Right lobe of liver (tissue), 6 donors: Measurements from ENCODE around the gene SVEP1. TPM values are rescaled to one million over a fixed set of nuclear protein-coding genes. Genes with fewer than 3 reads are reported as not detected.
"Not testable (repeated sequence)": the region's sequence is repeated elsewhere in the genome, so short reads cannot be mapped to it uniquely, and the experiment has no call there.

Source experiments
- ATAC-seq, 4 donors: fragments of 200-7000 bp; cut with Tn5 transposase; one replicate each; pipeline ENCODE4 v1.9.1; 2020; ENCODE audit warnings: mild to moderate bottlenecking in 4 of 4, moderate library complexity in 4 of 4
- DNase-seq, 3 donors: peaks; one replicate each; pipeline ENCODE4 v3.0.0-alpha.2; 2020
- H3K27ac ChIP-seq, 3 donors: fragments of 200-600 bp; one replicate each; pipeline ENCODE4 v1.8.0; 2022
- H3K27me3 ChIP-seq, 2 donors: fragments of 200-600 bp; one replicate each; pipeline ENCODE4 v1.8.0; 2022
- H3K36me3 ChIP-seq, 4 donors: fragments of 200-600 bp; sonication (generic) in 1 of 4; one replicate each; pipeline versions ENCODE4 v1.5.1 to v1.8.0; 2017 to 2022; ENCODE audit warnings: control low read depth in 1 of 4
- H3K4me1 ChIP-seq, 4 donors: fragments of 200-600 bp; sonication (generic) in 1 of 4; one replicate each; pipeline versions ENCODE4 v1.5.1 to v1.8.0; 2017 to 2022; ENCODE audit warnings: control low read depth in 1 of 4
- H3K4me3 ChIP-seq, 3 donors: fragments of 200-600 bp; one replicate each; pipeline ENCODE4 v1.8.0; 2022
- H3K9me3 ChIP-seq, 4 donors: fragments of 200-600 bp; sonication (generic) in 1 of 4; one replicate each; pipeline versions ENCODE4 v1.5.1 to v1.8.0; 2017 to 2022; ENCODE audit warnings: control low read depth in 1 of 4
- POLR2A ChIP-seq: fragments of 450-650 bp; IDR thresholded peaks from one replicate; pipeline ENCODE4 v1.6.1; 2017; ENCODE audit warnings: antibody characterized with exemption, mild to moderate bottlenecking
- WGBS: methylation state at CpG from one replicate; pipeline ENCODE4 v1.1.6; 2018; ENCODE audit warnings: low coverage, low lambda C conversion rate; ENCODE audit not compliant: insufficient coverage; ENCODE audit errors: missing lambda C conversion rate; 5-methylcytosine and 5-hydroxymethylcytosine counted together
- intact Hi-C, 2 donors: fragments of 100-400 bp; cut with DNase I; formaldehyde crosslinking; loops; one replicate each; pipeline versions ENCODE4 v1.11.2 to v1.14.1; 2022
- total RNA-seq, 6 experiments: library from RNA; depleted of rRNA in 2 of 6; stranded (reverse); fragments of >200 nt in 2 of 6; fragmentation: NEBNext Ultra II Directional in 3 of 6; extraction: Animal tissue kit (Norgen Biotek cat#: 25700) in 3 of 6; gene quantifications; one replicate each; pipeline versions ENCODE4 v1.1.0 to v1.2.4, GENCODE V29; 2016 to 2023
- TF ChIP-seq, protein P1 (sequence below), 4 donors: fragments of 200-600 bp in 3 of 4; fragments of 450-650 bp in 1 of 4; IDR thresholded peaks; one replicate each; pipeline versions ENCODE4 v1.5.1 to v1.8.0; 2016 to 2022; ENCODE audit warnings: antibody characterized with exemption in 4 of 4, mild to moderate bottlenecking in 2 of 4
- donor health status: DM: no; HTN: yes; CAD: no.
- donor health status: DM: no; HTN: no; CAD: no.
- donor health status: DM: no; HTN: no; CAD: no.
- donor health status: DM: no; HTN: yes; CAD: no.
- donor health status: DM: no; HTN: yes; CAD: no.

Gene SVEP1
- total RNA-seq, 6 experiments from 2014 or later = 1.6 to 7.8 (median 4.6) TPM

DNA sequence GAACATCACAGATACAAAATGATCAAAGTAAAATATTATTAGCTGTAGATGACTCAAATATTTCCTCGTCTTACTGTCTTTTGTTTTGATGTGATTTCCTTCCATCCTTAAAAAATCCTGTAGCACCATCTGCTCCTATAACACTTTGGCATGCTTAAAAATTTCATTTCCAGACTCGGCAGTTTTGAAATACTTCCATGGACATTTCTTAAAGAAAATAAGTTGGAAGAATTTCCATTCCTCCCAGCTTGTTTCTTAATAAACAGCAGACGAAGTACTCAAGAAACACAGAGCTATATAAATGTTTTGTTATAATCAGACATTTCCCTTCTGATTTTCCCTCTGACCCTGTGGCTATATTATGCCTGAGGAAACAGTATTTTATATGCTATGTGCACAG lies 41.2 kb upstream of the SVEP1 start:
- no peaks in the 10 kb centered on the region for H3K9me3 ChIP-seq
- H3K27me3 ChIP-seq = no peaks in the 10 kb centered on the region
- ATAC-seq (no peak), DNase-seq (no peak)
- TF ChIP-seq POLR2A = no peak
- TF ChIP-seq, protein P1, sequence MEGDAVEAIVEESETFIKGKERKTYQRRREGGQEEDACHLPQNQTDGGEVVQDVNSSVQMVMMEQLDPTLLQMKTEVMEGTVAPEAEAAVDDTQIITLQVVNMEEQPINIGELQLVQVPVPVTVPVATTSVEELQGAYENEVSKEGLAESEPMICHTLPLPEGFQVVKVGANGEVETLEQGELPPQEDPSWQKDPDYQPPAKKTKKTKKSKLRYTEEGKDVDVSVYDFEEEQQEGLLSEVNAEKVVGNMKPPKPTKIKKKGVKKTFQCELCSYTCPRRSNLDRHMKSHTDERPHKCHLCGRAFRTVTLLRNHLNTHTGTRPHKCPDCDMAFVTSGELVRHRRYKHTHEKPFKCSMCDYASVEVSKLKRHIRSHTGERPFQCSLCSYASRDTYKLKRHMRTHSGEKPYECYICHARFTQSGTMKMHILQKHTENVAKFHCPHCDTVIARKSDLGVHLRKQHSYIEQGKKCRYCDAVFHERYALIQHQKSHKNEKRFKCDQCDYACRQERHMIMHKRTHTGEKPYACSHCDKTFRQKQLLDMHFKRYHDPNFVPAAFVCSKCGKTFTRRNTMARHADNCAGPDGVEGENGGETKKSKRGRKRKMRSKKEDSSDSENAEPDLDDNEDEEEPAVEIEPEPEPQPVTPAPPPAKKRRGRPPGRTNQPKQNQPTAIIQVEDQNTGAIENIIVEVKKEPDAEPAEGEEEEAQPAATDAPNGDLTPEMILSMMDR (IDR thresholded peaks at IDR 0.05) = no peak
- no peaks in the 10 kb centered on the region for H3K36me3 ChIP-seq
- no peak overlapping the region for H3K4me3 ChIP-seq
- intact Hi-C loops = no loop called here
- WGBS = 30% methylated on average over 3 of the region's 3 CpGs
- no peaks in the 10 kb centered on the region for H3K4me1 ChIP-seq
- H3K27ac ChIP-seq = no peak overlapping the region

DNA sequence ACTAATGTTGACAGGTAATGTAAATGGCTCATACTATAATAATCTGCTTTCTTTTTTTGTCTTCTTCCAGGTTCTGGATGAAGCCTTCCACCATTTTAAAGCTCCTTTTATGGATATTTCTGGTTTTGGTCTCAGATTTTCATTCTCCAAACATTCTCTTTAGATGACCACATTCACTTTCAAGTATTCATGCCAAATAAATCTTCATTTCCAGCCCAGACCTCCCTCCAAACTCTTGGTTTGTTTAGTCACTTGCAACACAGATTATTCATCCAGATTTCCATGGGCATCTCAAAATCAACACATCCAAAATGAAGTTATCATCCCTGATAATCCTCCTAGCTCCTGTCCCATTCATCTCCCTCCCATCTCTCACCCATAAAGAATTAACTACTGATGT lies 40.3 kb upstream of the SVEP1 start:
- H3K9me3 ChIP-seq = no peaks in the 10 kb centered on the region
- H3K27me3 ChIP-seq = no peaks in the 10 kb centered on the region
- no peak for DNase-seq
- H3K4me1 ChIP-seq = no peaks in the 10 kb centered on the region
- TF ChIP-seq POLR2A = no peak
- TF ChIP-seq, protein P1 (IDR thresholded peaks at IDR 0.05) = no peak
- ATAC-seq = no peak
- intact Hi-C loops = no loop called here
- no peaks in the 10 kb centered on the region for H3K36me3 ChIP-seq
- no peak overlapping the region for H3K27ac ChIP-seq
- H3K4me3 ChIP-seq = no peak overlapping the region

DNA sequence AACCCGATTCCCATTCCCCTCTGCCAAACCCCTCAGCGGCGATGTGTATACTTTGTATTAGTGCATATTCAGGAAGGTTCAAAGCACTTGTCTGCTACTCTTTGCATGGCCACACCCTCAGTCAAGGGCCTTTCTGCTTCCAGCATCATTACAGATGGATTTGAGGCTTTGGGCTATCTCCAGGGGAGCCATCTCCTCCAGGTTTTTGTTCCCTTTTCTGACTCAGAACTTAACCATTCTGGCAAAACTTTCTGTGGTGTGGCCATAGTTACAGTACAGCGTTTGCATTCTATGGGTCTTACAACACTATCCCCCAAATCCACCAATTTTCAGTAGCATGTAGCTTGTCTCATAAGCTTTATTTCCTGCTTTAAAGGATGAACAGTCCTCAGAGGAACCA lies 36.0 kb upstream of the SVEP1 start:
- intact Hi-C loops = no loop called here

DNA sequence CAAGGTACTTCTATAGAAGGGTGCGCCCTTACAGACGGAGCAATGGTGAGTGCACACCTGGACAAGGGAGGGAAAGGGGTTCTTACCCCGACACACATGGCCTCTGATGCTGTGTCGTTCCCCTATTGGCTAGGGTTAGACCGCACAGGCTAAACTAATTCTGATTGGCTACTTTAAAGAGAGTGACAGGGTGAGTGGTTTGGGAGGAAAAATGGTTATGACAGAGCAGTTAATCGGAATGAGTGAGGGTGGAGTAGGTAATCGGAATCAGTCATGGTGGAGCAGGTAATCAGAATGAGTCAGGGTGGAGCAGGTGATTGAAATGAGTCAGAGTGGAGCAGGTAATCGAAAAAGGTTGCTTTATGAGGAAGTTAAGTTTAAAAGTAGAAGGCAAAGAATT lies 35.0 kb upstream of the SVEP1 start:
- ATAC-seq, H3K27me3 ChIP-seq, H3K4me3 ChIP-seq, H3K4me1 ChIP-seq, H3K36me3 ChIP-seq, DNase-seq, H3K27ac ChIP-seq, H3K9me3 ChIP-seq, intact Hi-C loops: not testable (repeated sequence)
- 77% methylated on average over 8 of the region's 8 CpGs for WGBS

More for the DNA sequence above, 36.0 kb upstream of the SVEP1 start:
- TF ChIP-seq, protein P1 (IDR thresholded peaks at IDR 0.05) = no peak
- no peak for TF ChIP-seq POLR2A
- Histone ChIP-seq H3K27ac (no peak overlapping the region), H3K4me1 (no peaks in the 10 kb centered on the region), H3K9me3 (no peaks in the 10 kb centered on the region), H3K4me3 (no peak overlapping the region), H3K36me3 (no peaks in the 10 kb centered on the region), H3K27me3 (no peaks in the 10 kb centered on the region)
- ATAC-seq (no peak), DNase-seq (no peak)
- 75% methylated on average over 4 of the region's 4 CpGs for WGBS

DNA sequence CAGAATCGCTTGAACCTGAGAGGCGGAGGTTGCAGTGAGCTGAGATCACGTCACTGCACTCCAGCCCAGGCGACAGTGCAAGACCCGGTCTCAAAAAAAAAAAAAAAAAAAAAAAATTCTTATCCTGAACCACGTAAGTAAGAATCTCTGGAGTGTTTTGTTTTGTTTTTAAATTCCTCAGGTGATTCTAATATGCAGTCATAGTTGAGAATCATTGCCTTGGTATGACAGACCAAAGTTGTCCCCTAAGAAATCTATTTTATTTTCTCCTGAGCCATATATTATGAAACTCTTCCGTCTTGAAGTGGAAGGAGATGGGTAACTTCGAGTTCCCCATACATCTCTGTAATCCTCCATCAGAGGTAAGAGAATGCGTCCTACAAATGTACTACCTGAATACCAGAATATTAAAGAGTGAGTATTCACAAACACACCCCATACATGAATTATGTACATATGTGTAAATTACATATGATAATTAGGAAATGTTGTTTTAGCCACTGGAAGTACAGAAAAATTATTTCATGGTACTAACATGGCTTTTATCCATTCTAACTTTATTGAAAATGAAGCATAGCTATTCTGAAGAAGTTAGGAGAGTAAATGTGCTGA lies 26.7 kb upstream of the SVEP1 start:
- intact Hi-C loops = no loop called here
- Histone ChIP-seq H3K27me3 (no peaks in the 10 kb centered on the region), H3K36me3 (no peaks in the 10 kb centered on the region), H3K4me3 (no peak overlapping the region), H3K27ac (no peak overlapping the region), H3K9me3 (no peaks in the 10 kb centered on the region), H3K4me1 (no peaks in the 10 kb centered on the region)
- no peak for DNase-seq
- no peak for ATAC-seq
- TF ChIP-seq, protein P1 (IDR thresholded peaks at IDR 0.05) = no peak
- no peak for TF ChIP-seq POLR2A
- 68% methylated on average over 7 of the region's 9 CpGs for WGBS
